Neutrophil (primary cell): ENCODE results near the gene MRPL54.
A peak's percentile ranks its signal among the peaks of the same experiment; 100 is the strongest.

ENCODE experiments used
- H3K27ac ChIP-seq: fragments of 200-600 bp; sonication (generic); 2 replicates; pipeline ENCODE4 v1.5.1; 2016; ENCODE audit warnings: mild to moderate bottlenecking, moderate library complexity
- H3K27me3 ChIP-seq: fragments of 200-600 bp; sonication (generic); 2 replicates; pipeline ENCODE4 v1.6.0; 2016; ENCODE audit warnings: mild to moderate bottlenecking
- H3K36me3 ChIP-seq: fragments of 200-600 bp; sonication (generic); 2 replicates; pipeline ENCODE4 v1.5.1; 2017
- H3K4me1 ChIP-seq, 2 experiments: fragments of 200-600 bp in 1 of 2; sonication (generic) in 1 of 2; 1 replicate in 1 of 2; 2 replicates in 1 of 2; pipeline versions ENCODE4 v1.5.1 to v1.6.1; 2013 to 2016; ENCODE audit warnings: low read depth in 1 of 2, low read length in 1 of 2, mild to moderate bottlenecking in 1 of 2, moderate library complexity in 1 of 2; ENCODE audit not compliant: control insufficient read depth in 1 of 2, insufficient read depth in 1 of 2
- H3K4me3 ChIP-seq, 2 experiments: fragments of 200-600 bp in 1 of 2; sonication (generic) in 1 of 2; 1 replicate in 1 of 2; 2 replicates in 1 of 2; pipeline ENCODE4 v1.5.1; 2013 to 2016; ENCODE audit warnings: low read depth in 1 of 2, low read length in 1 of 2, mild to moderate bottlenecking in 1 of 2, moderate library complexity in 1 of 2
- H3K9me3 ChIP-seq: fragments of 200-600 bp; sonication (generic); 2 replicates; pipeline ENCODE4 v1.5.1; 2016
- TF ChIP-seq, protein P1 (sequence below): fragments of 200-600 bp; sonication (generic); IDR thresholded peaks from 2 replicates; pipeline ENCODE4 v1.5.1; 2016; ENCODE audit warnings: antibody characterized with exemption

Gene MRPL54

DNA sequence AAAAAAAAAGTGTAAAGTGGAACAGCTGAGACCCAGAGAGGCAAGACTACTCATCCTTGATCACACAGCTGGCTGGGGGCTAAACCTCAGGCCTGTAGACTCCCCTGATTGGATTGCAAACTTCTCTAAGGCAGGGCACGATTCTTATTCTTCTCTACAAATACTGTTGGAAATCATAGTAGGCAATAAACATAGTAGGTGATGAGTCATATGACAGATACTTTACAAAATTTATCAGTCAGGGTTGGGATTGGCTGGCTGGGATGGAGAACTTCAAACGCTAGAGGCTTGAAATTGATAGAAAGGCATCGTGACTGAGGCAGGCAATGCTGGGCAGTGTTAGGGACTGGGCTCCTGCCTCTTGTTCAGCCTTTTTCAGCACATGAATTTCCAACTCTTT, 29.6 kb downstream of the MRPL54 start:
- TF ChIP-seq, protein P1, sequence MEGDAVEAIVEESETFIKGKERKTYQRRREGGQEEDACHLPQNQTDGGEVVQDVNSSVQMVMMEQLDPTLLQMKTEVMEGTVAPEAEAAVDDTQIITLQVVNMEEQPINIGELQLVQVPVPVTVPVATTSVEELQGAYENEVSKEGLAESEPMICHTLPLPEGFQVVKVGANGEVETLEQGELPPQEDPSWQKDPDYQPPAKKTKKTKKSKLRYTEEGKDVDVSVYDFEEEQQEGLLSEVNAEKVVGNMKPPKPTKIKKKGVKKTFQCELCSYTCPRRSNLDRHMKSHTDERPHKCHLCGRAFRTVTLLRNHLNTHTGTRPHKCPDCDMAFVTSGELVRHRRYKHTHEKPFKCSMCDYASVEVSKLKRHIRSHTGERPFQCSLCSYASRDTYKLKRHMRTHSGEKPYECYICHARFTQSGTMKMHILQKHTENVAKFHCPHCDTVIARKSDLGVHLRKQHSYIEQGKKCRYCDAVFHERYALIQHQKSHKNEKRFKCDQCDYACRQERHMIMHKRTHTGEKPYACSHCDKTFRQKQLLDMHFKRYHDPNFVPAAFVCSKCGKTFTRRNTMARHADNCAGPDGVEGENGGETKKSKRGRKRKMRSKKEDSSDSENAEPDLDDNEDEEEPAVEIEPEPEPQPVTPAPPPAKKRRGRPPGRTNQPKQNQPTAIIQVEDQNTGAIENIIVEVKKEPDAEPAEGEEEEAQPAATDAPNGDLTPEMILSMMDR = no peak

DNA sequence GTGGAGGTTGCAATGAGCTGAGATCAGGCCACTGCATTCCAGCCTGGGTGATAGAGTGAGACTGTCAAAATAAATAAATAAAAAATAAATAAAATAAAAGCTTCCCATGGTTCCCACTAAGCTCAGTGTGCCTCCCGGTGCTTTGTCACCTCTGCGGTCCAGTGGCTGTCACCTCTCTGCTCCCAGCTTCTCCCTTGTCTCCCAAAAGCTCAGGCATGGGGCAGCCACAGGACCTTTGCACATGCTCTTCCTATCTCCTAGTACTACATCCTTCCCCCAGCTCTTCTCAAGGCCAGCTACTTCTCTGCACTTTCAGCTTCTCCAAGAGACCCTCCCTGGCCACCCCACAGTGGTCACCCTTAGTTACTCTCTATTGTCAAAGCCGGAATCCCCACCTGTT, 31.3 kb downstream of the MRPL54 start:
- TF ChIP-seq, protein P1 = no peak
- Histone ChIP-seq H3K9me3 (no peaks in the 10 kb centered on the region), H3K4me3 (no peak overlapping the region), H3K27me3 (peaks cover 30% of the 10 kb centered on the region), H3K36me3 (no peaks in the 10 kb centered on the region), H3K4me1 (no peaks in the 10 kb centered on the region), H3K27ac (no peak overlapping the region)

More for the DNA sequence above, 29.6 kb downstream of the MRPL54 start:
- peaks cover 36% of the 10 kb centered on the region for H3K27me3 ChIP-seq
- no peaks in the 10 kb centered on the region for H3K4me1 ChIP-seq
- no peak overlapping the region for H3K4me3 ChIP-seq
- no peak overlapping the region for H3K27ac ChIP-seq
- H3K36me3 ChIP-seq = no peaks in the 10 kb centered on the region
- no peaks in the 10 kb centered on the region for H3K9me3 ChIP-seq

DNA sequence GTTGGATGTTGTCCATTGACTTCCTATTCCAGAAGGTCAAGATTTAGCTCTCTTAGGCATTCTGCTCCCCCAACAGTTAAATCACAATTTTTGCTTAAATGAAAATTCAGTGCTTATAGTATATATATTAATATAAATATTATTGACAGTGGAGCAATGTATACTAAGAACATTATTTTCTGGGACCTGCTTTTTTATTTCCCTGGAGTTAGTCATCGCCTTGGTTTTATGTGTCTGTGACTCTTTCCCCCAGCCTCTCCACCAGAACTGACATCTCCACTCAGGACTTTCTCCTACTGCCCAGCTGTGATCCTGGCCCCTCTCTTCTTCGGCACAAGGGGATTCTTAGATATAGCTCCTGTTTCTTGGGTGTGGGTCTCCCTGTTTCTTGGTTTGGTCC, 33.9 kb downstream of the MRPL54 start:
- TF ChIP-seq, protein P1 = no peak
- H3K27ac ChIP-seq = no peak overlapping the region
- H3K4me1 ChIP-seq = peaks cover 9 to 12% of the 10 kb centered on the region in 2 experiments
- H3K9me3 ChIP-seq = no peaks in the 10 kb centered on the region
- H3K4me3 ChIP-seq = no peak overlapping the region
- no peaks in the 10 kb centered on the region for H3K36me3 ChIP-seq
- H3K27me3 ChIP-seq = peaks cover 33% of the 10 kb centered on the region

DNA sequence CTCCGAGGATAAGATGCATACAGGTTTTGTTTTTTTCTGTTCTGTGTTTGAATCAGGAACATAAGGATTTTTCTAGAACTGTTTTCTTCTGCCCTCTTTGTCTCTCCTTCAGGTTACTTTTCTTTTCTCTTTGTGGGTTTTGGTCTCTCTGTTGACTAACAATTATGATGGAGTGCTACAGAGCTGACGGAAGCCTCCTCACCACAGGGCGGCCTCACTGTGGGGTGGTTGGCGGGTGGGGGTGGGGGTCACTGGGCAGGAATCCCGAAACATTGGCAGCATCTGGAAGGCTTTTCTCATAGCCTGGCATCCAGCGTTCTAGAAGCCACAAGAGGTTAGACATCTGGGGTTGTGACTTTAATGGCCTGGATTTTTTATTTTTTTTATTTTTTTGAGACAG, 35.7 kb downstream of the MRPL54 start:
- Histone ChIP-seq H3K4me3 (no peak overlapping the region), H3K27ac (no peak overlapping the region), H3K36me3 (no peaks in the 10 kb centered on the region), H3K9me3 (no peaks in the 10 kb centered on the region), H3K4me1 (peaks cover 16 to 21% of the 10 kb centered on the region in 2 experiments), H3K27me3 (peaks cover 51% of the 10 kb centered on the region)
- TF ChIP-seq, protein P1 = no peak

DNA sequence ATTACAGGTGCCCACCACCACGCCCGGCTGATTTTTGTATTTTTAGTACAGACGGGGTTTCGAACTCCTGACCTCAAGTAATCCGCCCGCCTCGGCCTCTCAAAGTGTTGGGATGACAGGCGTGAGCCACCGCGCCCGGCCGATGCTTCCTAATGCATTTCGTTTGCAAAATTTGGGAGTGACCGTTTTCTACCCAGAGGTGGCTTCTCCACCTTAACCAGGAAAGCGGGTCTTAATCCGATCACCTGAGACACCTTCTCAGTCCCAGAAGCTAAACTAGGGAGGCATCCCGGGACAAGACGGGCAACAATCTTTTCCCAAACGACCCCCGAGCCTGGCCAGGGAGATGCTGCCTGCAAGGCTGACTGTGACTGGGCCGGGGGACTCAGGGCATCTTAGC, 38.5 kb downstream of the MRPL54 start:
- Histone ChIP-seq H3K27me3 (peaks cover 57% of the 10 kb centered on the region), H3K9me3 (no peaks in the 10 kb centered on the region), H3K4me3 (peak overlapping the region in 1 of 2 experiments; percentile 63), H3K27ac (peak overlapping the region; percentile 63), H3K36me3 (no peaks in the 10 kb centered on the region), H3K4me1 (peaks cover 16 to 21% of the 10 kb centered on the region in 2 experiments)
- TF ChIP-seq, protein P1 = no peak
